GM23338 (cell line): Measurements from ENCODE around the gene ZFYVE26. TPM values are rescaled to one million over a fixed set of nuclear protein-coding genes. Genes with fewer than 3 reads are reported as not detected.

Experiments
- ATAC-seq: fragments of 200-7000 bp; cut with Tn5 transposase; 3 replicates; pipeline ENCODE4 v1.9.1; 2020
- DNase-seq: peaks from one replicate; pipeline ENCODE4 v3.0.0-alpha.2; 2015; ENCODE audit warnings: low spot score
- H2AFZ ChIP-seq: fragments of 200-600 bp; sonication (generic); 2 replicates; pipeline ENCODE4 v1.8.0; 2016; ENCODE audit warnings: antibody characterized with exemption, mild to moderate bottlenecking, moderate library complexity
- H3F3A ChIP-seq: fragments of 200-600 bp; sonication (generic); replicated peaks from 2 replicates; pipeline ENCODE4 v1.8.0; 2017; ENCODE audit warnings: antibody characterized with exemption, mixed run types, low read depth
- H3K27ac ChIP-seq: fragments of 200-600 bp; sonication (generic); 2 replicates; pipeline ENCODE4 v1.6.1; 2016; ENCODE audit warnings: low read depth
- H3K27me3 ChIP-seq: fragments of 200-600 bp; sonication (generic); 2 replicates; pipeline ENCODE4 v1.8.0; 2016; ENCODE audit warnings: mild to moderate bottlenecking, mixed run types, moderate library complexity; ENCODE audit not compliant: insufficient read depth
- H3K36me3 ChIP-seq: fragments of 200-600 bp; sonication (generic); 2 replicates; pipeline ENCODE4 v1.8.0; 2016; ENCODE audit warnings: mild to moderate bottlenecking; ENCODE audit not compliant: insufficient read depth
- H3K4me1 ChIP-seq: fragments of 200-600 bp; sonication (generic); 2 replicates; pipeline ENCODE4 v1.8.0; 2016; ENCODE audit warnings: mild to moderate bottlenecking, moderate library complexity; ENCODE audit not compliant: insufficient read depth
- H3K4me2 ChIP-seq: fragments of 200-600 bp; sonication (generic); 2 replicates; pipeline ENCODE4 v1.7.1; 2017; ENCODE audit warnings: mixed run types
- H3K4me3 ChIP-seq: fragments of 200-600 bp; sonication (generic); 2 replicates; pipeline ENCODE4 v1.6.1; 2016; ENCODE audit warnings: mixed run types
- H3K79me2 ChIP-seq: fragments of 200-600 bp; sonication (generic); replicated peaks from 2 replicates; pipeline ENCODE4 v1.8.0; 2017; ENCODE audit warnings: mild to moderate bottlenecking; ENCODE audit not compliant: insufficient read depth
- H3K9me2 ChIP-seq: fragments of 200-600 bp; sonication (generic); 2 replicates; pipeline ENCODE4 v1.8.0; 2017; ENCODE audit not compliant: insufficient read depth
- H4K20me1 ChIP-seq: fragments of 200-600 bp; sonication (generic); replicated peaks from 2 replicates; pipeline ENCODE4 v1.8.0; 2017; ENCODE audit warnings: mild to moderate bottlenecking; ENCODE audit not compliant: insufficient read depth
- H3K27ac Mint-ChIP-seq: 2 replicates; pipeline ENCODE4 v1.8.0; 2020; ENCODE audit warnings: inconsistent platforms, mild to moderate bottlenecking, moderate library complexity, mixed read lengths
- H3K27me3 Mint-ChIP-seq: 3 replicates; pipeline ENCODE4 v1.8.0; 2022; ENCODE audit warnings: low read depth, mild to moderate bottlenecking, moderate library complexity, mixed read lengths, inconsistent platforms; ENCODE audit not compliant: insufficient read depth, poor library complexity
- H3K36me3 Mint-ChIP-seq: 3 replicates; pipeline ENCODE4 v1.8.0; 2021; ENCODE audit warnings: low read depth, mild to moderate bottlenecking, inconsistent platforms, moderate library complexity, mixed read lengths
- H3K4me1 Mint-ChIP-seq: 3 replicates; pipeline ENCODE4 v1.8.0; 2020; ENCODE audit warnings: mild to moderate bottlenecking, inconsistent platforms, mixed read lengths
- H3K4me3 Mint-ChIP-seq: 3 replicates; pipeline ENCODE4 v1.8.0; 2021; ENCODE audit warnings: moderate library complexity, mild to moderate bottlenecking, inconsistent platforms, mixed read lengths
- H3K9me3 Mint-ChIP-seq: 3 replicates; pipeline ENCODE4 v1.8.0; 2020; ENCODE audit warnings: moderate library complexity, mild to moderate bottlenecking, inconsistent platforms, mixed read lengths
- CREB1 ChIP-seq: fragments of 250-450 bp; sonication (Bioruptor Pico); IDR thresholded peaks from 2 replicates; pipeline ENCODE4 v1.5.0; 2020; ENCODE audit warnings: low read depth, mild to moderate bottlenecking, moderate library complexity
- CTCF ChIP-seq, 2 experiments: fragments of 200-600 bp in 1 of 2; sonication (generic) in 1 of 2; conservative IDR thresholded peaks; 2 replicates each; pipeline versions ENCODE4 v1.5.1 to v1.6.1; 2016 to 2017; ENCODE audit warnings: antibody characterized with exemption in 2 of 2, low read depth in 2 of 2, mild to moderate bottlenecking in 2 of 2, moderate library complexity in 1 of 2
- ETS1 ChIP-seq: IDR thresholded peaks from 2 replicates; pipeline ENCODE4 v1.6.1; 2016; ENCODE audit warnings: antibody characterized with exemption
- EZH2phosphoT487 ChIP-seq: fragments of 200-600 bp; sonication (generic); IDR thresholded peaks from one replicate; pipeline ENCODE4 v1.8.1; 2018; ENCODE audit warnings: antibody characterized with exemption; ENCODE audit not compliant: unreplicated experiment
- JUNB ChIP-seq: IDR thresholded peaks from one replicate; pipeline ENCODE4 v1.6.1; 2016; ENCODE audit warnings: antibody characterized with exemption; ENCODE audit not compliant: unreplicated experiment
- NANOG ChIP-seq: IDR thresholded peaks from 2 replicates; pipeline ENCODE4 v1.6.1; 2016; ENCODE audit warnings: antibody characterized with exemption, borderline replicate concordance
- POLR2AphosphoS5 ChIP-seq: IDR thresholded peaks from 2 replicates; pipeline ENCODE4 v1.6.1; 2016; ENCODE audit warnings: antibody characterized with exemption, low read depth
- REST ChIP-seq: IDR thresholded peaks from one replicate; pipeline ENCODE4 v1.6.1; 2018; ENCODE audit warnings: antibody characterized with exemption; ENCODE audit not compliant: unreplicated experiment
- STAT1 ChIP-seq: IDR thresholded peaks from one replicate; pipeline ENCODE4 v1.6.1; 2016; ENCODE audit warnings: antibody characterized with exemption; ENCODE audit not compliant: unreplicated experiment
- ZNF114 ChIP-seq: fragments of 250-450 bp; sonication (Bioruptor Pico); IDR thresholded peaks from 2 replicates; pipeline ENCODE4 v1.5.0; 2020; ENCODE audit warnings: mild to moderate bottlenecking, moderate library complexity
- ZNF331 ChIP-seq: fragments of 250-450 bp; sonication (Bioruptor Pico); IDR thresholded peaks from 2 replicates; pipeline ENCODE4 v1.5.0; 2020; ENCODE audit warnings: low read depth, mild to moderate bottlenecking, moderate library complexity
- polyA plus RNA-seq: library from polyadenylated mRNA; unstranded; fragments of >200 nt; fragmentation: Nextera tagmentation; extraction: Ambion mirVana; gene quantifications from 2 replicates; pipeline ENCODE4 v1.2.1, GENCODE V29; 2016
- total RNA-seq: library from RNA; depleted of rRNA; stranded (reverse); fragments of >200 nt; shearing (Covaris generic); gene quantifications from 2 replicates; pipeline ENCODE4 v1.2.3, GENCODE V29; 2014

ZFYVE26 gene
- total and polyA plus RNA-seq, 2 experiments from 2014 or later, result 5.6 to 36.0 TPM

GRCh38 chr14:67851785-67852410 is 35.5 kb upstream of the ZFYVE26 start (continued):
- no peak for TF ChIP-seq CTCF (conservative IDR thresholded peaks at IDR 0.05; ENCODE audit: low read depth in 2 of 2)
- no peak for TF ChIP-seq REST
- no peak for TF ChIP-seq STAT1
- TF ChIP-seq ZNF114 (CRISPR knock-in tag), result no peak
- TF ChIP-seq EZH2phosphoT487, result no peak
- no peak for TF ChIP-seq ZNF331 (CRISPR knock-in tag)
- TF ChIP-seq JUNB, result no peak
- no peak for TF ChIP-seq NANOG
- TF ChIP-seq POLR2AphosphoS5, result no peak

- no peak overlapping the region for H3K4me2 ChIP-seq
- H3K4me3 Mint-ChIP-seq, result no peak overlapping the region
- H3K4me3 ChIP-seq, result no peak overlapping the region
- H3K4me1 ChIP-seq, result no peaks in the 10 kb centered on the region
- no peaks in the 10 kb centered on the region; the same call in 2 of the 3 replicates for H3K4me1 Mint-ChIP-seq
- H3K27ac Mint-ChIP-seq, result no peak overlapping the region
- no peak overlapping the region for H2AFZ ChIP-seq
- H3K9me3 Mint-ChIP-seq, result peaks cover 4% of the 10 kb centered on the region; the same call in 2 of the 3 replicates
- H3K27ac ChIP-seq, result no peak overlapping the region
- DNase-seq (no peak), ATAC-seq (no peak)
- no peaks in the 10 kb centered on the region for H3K27me3 ChIP-seq
- no peaks in the 10 kb centered on the region for H4K20me1 ChIP-seq
- H3F3A ChIP-seq, result no peaks in the 10 kb centered on the region
- H3K9me2 ChIP-seq, result peaks cover 8% of the 10 kb centered on the region
- peaks cover 12% of the 10 kb centered on the region; the same call in 2 of the 3 replicates for H3K36me3 Mint-ChIP-seq
- H3K79me2 ChIP-seq, result no peaks in the 10 kb centered on the region; the same call in 1 of the 2 replicates
- H3K36me3 ChIP-seq, result no peaks in the 10 kb centered on the region
- H3K27me3 Mint-ChIP-seq, result peaks cover 2% of the 10 kb centered on the region
- TF ChIP-seq EZH2phosphoT487 (no peak), POLR2AphosphoS5 (no peak), CREB1 (no peak), ETS1 (no peak), ZNF331 (CRISPR knock-in tag) (no peak), NANOG (no peak), CTCF (conservative IDR thresholded peaks at IDR 0.05; ENCODE audit: low read depth in 2 of 2) (no peak)
Observed at GRCh38 chr14:67850066-67850830, 33.9 kb upstream of the ZFYVE26 start.
